Measurements from ENCODE around the gene TAP1. TPM values are rescaled to one million over a fixed set of nuclear protein-coding genes. Genes with fewer than 3 reads are reported as not detected.

Gene TAP1
- total RNA-seq, 4 donors from 2014 or later = 24.6 to 41.8 (median 26.5) TPM

GRCh38 chr6:32889533-32889932, 36.0 kb upstream of the TAP1 start:
- Histone ChIP-seq H3K9me3 (no peaks in the 10 kb centered on the region), H3K36me3 (no peaks in the 10 kb centered on the region), H3K4me1 (peaks cover 0 to 25% (median 14%) of the 10 kb centered on the region in 3 donors), H3K27ac (no peak overlapping the region), H3K27me3 (no peaks in the 10 kb centered on the region), H3K4me3 (no peak overlapping the region)
- WGBS, 2 donors (ENCODE audit: low coverage in 1 of 2) = 39 to 44% methylated on average over 1 of the region's 1 CpG
- TF ChIP-seq CTCF (IDR thresholded peaks at IDR 0.05) (no peak), POLR2A (IDR thresholded peaks at IDR 0.05) (no peak), EP300 (IDR thresholded peaks at IDR 0.05) (no peak), POLR2AphosphoS5 (IDR thresholded peaks at IDR 0.05) (no peak)
- ATAC-seq = no peak

GRCh38 chr6:32888576-32888975, 35.1 kb upstream of the TAP1 start:
- Histone ChIP-seq H3K9me3 (no peaks in the 10 kb centered on the region), H3K4me3 (no peak overlapping the region), H3K27ac (no peak overlapping the region), H3K27me3 (no peaks in the 10 kb centered on the region), H3K36me3 (no peaks in the 10 kb centered on the region), H3K4me1 (peaks cover 0 to 20% (median 10%) of the 10 kb centered on the region in 3 donors)
- no peak for TF ChIP-seq POLR2AphosphoS5 (IDR thresholded peaks at IDR 0.05)
- ATAC-seq = no peak
- 79 to 80% methylated on average over 2 of the region's 2 CpGs for WGBS, 2 donors (ENCODE audit: low coverage in 1 of 2)

GRCh38 chr6:32887616-32888015, 34.1 kb upstream of the TAP1 start:
- 51 to 74% methylated on average over 5 of the region's 5 CpGs for WGBS, 2 donors (ENCODE audit: low coverage in 1 of 2)
- no peak for TF ChIP-seq EP300 (IDR thresholded peaks at IDR 0.05)
- TF ChIP-seq POLR2AphosphoS5 (IDR thresholded peaks at IDR 0.05) = no peak
- TF ChIP-seq POLR2A (IDR thresholded peaks at IDR 0.05) = no peak
- no peak for TF ChIP-seq CTCF (IDR thresholded peaks at IDR 0.05)
- ATAC-seq = no peak
- Histone ChIP-seq H3K27me3 (no peaks in the 10 kb centered on the region), H3K36me3 (no peaks in the 10 kb centered on the region), H3K4me1 (peaks cover 0 to 18% (median 10%) of the 10 kb centered on the region in 3 donors), H3K4me3 (no peak overlapping the region), H3K9me3 (no peaks in the 10 kb centered on the region), H3K27ac (no peak overlapping the region)

GRCh38 chr6:32886681-32887383, 33.3 kb upstream of the TAP1 start:
- 30 to 67% methylated on average over 1 to 3 of the region's 3 CpGs for WGBS, 2 donors (ENCODE audit: low coverage in 1 of 2)
- no peak for ATAC-seq
- no peak overlapping the region for H3K4me3 ChIP-seq
- H3K27me3 ChIP-seq = no peaks in the 10 kb centered on the region
- TF ChIP-seq EP300 (IDR thresholded peaks at IDR 0.05) (no peak), POLR2AphosphoS5 (IDR thresholded peaks at IDR 0.05) (no peak), CTCF (IDR thresholded peaks at IDR 0.05) (no peak), POLR2A (IDR thresholded peaks at IDR 0.05) (no peak)
- H3K27ac ChIP-seq = peak overlapping the region in 2 of 4 donors; percentile 38 to 68
- H3K9me3 ChIP-seq = no peaks in the 10 kb centered on the region
- H3K4me1 ChIP-seq = peaks cover 0 to 18% (median 10%) of the 10 kb centered on the region in 3 donors
- no peaks in the 10 kb centered on the region for H3K36me3 ChIP-seq

GRCh38 chr6:32885698-32886286, 32.3 kb upstream of the TAP1 start:
- H3K4me3 ChIP-seq = no peak overlapping the region
- no peaks in the 10 kb centered on the region for H3K36me3 ChIP-seq
- ATAC-seq = peak; percentile 48
- TF ChIP-seq CTCF (IDR thresholded peaks at IDR 0.05) (peak; percentile 55 to 73 (median 70)), POLR2AphosphoS5 (IDR thresholded peaks at IDR 0.05) (no peak)
- 58 to 73% methylated on average over 2 to 4 of the region's 4 CpGs for WGBS, 2 donors (ENCODE audit: low coverage in 1 of 2)
- peaks cover 0 to 18% (median 10%) of the 10 kb centered on the region in 3 donors for H3K4me1 ChIP-seq
- no peak overlapping the region for H3K27ac ChIP-seq
- H3K9me3 ChIP-seq = no peaks in the 10 kb centered on the region
- no peaks in the 10 kb centered on the region for H3K27me3 ChIP-seq
